Stimulated activated CD4-positive, alpha-beta T cell treated with anti-CD3 and anti-CD28 coated beads, TNF-alpha, amount 100 ng/mL, for 48 hours (primary cell): ENCODE data around the gene USP6NL.

Experiments used
- DNase-seq, 3 donors: peaks; one replicate each; pipeline ENCODE4 v3.0.0-alpha.2; 2020; ENCODE audit warnings: low read depth in 3 of 3

The USP6NL gene

DNA sequence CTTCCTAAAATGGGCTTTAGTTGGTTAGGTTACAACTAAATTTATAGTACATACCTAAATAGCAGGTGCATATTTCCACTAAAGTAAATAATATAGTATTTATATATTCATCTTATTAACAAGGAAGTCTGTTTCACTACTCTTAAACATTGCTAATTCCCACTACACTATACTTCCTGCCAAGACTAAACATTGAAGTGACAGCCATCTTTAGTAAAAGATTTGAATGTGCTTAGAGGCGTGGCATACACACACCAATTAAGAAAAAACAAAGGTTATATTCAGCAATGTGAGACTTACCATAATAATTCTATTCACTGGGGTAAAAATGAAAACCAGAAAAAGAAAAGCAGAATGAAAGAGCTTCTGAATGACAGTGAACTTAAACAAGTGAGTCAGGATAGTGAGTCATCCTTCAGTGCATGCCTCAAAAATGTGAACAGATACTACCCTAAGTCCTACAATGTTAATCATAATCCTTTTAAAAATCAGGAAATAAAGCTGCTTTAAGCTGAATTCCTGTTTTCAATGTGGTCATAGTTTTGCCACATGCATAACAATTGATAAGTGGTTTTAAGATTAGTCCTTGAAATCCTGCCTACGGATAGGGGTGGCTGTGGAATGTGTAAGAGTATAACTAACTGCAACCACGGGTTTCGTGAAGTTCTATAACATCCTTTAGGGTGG, 59.4 kb downstream of the USP6NL start:
- no peak for DNase-seq

DNA sequence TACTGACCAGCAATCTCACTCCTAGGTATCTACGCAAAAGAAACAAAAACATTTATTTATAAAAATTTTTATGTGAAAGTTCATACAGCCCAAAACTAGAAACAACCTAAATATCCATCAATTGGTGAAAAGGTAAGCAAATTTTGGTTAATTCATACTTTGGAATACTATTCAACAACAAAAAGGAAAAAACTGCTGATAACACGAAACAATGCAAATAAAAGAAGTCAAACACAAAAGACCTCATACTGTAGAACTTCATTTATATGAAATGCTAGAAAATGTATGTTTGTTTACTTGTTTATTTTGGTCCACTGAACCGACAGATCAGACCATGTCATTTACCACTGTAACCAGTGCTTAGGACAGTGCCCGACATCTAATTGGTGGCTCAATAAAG, 60.3 kb downstream of the USP6NL start:
- DNase-seq: no peak

DNA sequence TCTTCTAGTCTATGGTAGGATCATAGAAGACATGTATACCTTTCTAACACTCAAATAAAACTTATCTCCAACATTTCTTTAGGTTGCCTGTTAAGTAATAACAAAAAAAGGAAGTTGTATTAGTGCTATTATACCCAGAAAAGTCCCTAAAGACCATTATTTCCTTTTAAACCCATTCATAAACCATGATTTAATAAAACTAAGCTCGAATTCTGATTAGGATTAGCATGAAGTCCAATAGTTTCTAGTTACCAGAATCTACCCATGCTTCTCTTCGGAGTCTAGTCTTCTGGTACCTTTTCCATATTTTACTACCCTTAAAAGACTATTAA, 62.7 kb downstream of the USP6NL start:
- DNase-seq: no peak

- DNase-seq: no peak
Observed at GRCh38 chr10:11548065-11548767, 63.2 kb downstream of the USP6NL start.

- DNase-seq: no peak
Observed at GRCh38 chr10:11546581-11546980, 64.9 kb downstream of the USP6NL start.

- no peak for DNase-seq
Observed at GRCh38 chr10:11541296-11541695, 70.2 kb downstream of the USP6NL start.

- DNase-seq: no peak
Observed at GRCh38 chr10:11539191-11539868, 72.1 kb downstream of the USP6NL start.

GRCh38 chr10:11538834-11539190, 72.6 kb downstream of the USP6NL start:
- DNase-seq: no peak

- no peak for DNase-seq
Observed at GRCh38 chr10:11536228-11536627, 75.2 kb downstream of the USP6NL start.

GRCh38 chr10:11535346-11535959, 76.0 kb downstream of the USP6NL start:
- no peak for DNase-seq

DNA sequence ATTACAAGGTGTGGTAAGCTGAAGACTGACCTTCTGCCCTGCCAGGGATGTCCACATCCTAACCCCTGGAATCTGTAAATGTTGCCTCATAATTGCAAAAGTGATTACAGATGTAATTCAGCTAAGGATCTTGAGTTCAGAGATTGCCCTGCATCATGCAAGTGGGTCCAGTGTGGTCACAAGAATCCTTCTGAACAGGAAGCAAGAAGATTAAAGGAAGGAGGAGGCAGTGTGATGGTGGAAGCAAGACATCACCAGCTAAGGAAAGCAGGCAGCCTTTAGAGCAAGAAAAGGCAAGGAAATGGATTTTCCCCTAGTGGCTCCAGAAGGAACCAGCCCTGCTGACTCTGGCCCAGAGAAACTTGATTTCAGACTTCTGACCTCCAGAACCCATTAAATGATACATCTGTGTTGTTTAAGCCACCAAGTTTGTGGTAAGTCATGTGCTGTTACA, 78.1 kb downstream of the USP6NL start:
- DNase-seq: no peak

DNA sequence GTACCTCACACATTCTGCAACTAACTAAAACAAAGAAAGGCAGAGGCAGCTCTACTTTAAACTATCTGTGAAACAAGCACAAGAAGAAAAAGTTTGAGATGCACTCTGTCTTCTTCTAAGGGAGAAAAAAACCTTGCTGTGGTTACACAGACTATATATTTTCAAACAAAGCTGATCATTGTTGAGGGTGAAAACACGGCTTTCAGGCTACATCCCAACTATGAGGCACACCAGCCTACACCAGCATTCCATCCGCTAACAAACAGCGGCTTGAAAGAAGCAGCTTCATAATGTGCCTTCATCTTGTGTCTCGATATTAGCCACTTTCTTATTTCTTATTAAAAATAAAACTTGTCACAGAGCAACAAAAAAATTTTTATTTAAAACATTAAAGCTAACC, 79.1 kb downstream of the USP6NL start:
- DNase-seq: no peak

- DNase-seq: no peak
Observed at GRCh38 chr10:11530806-11531205, 80.6 kb downstream of the USP6NL start.

GRCh38 chr10:11529276-11529903, 82.1 kb downstream of the USP6NL start:
- DNase-seq: no peak

GRCh38 chr10:11528286-11528685, 83.2 kb downstream of the USP6NL start:
- DNase-seq: no peak

DNA sequence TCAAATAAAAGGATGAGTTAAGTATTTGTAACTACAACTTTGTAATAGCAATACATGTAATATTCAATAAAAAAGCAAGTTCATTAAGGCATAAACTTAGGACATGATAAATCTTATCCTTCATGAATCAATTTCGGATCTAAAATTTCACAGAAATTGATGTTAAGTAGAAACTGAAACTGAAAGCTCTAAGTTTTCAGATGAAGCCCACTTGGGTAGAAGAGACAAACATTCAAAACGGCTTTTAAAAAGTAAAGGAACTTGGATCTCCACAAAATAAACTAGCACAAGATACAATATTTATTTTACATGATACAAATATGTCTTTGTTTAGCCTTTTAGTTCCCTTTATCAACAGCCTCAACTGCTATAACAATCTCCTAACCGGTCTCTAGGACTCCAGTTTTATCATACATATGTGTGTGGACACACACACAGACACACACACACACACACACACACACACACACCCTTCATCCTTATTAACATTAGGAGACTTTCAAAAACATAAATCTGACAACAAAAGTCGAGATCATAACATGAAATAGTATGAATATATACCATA, 83.7 kb downstream of the USP6NL start:
- DNase-seq: no peak

GRCh38 chr10:11527068-11527467, 84.4 kb downstream of the USP6NL start:
- DNase-seq: no peak

- DNase-seq: no peak
Observed at GRCh38 chr10:11525503-11525902, 85.9 kb downstream of the USP6NL start.

- no peak for DNase-seq
Observed at GRCh38 chr10:11522821-11523245, 88.6 kb downstream of the USP6NL start.

DNA sequence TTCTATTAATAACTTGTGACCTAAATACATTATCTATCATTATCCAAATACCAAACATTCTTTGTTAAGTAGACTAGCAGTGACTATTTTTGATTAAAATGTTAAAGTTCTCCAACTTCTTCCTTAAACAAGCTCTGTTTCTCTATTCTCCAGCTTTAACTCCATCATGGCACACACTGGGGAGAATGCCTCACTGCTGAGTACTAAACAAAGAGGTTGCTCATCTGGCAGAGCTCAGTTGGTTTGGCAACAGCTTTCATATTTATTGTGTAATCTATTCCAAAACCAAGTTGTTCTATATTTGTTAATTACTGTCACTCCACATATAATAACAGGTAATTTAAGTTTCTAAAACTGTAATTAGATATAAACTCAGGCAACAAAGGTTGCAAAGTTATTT, 89.6 kb downstream of the USP6NL start:
- DNase-seq: no peak

DNA sequence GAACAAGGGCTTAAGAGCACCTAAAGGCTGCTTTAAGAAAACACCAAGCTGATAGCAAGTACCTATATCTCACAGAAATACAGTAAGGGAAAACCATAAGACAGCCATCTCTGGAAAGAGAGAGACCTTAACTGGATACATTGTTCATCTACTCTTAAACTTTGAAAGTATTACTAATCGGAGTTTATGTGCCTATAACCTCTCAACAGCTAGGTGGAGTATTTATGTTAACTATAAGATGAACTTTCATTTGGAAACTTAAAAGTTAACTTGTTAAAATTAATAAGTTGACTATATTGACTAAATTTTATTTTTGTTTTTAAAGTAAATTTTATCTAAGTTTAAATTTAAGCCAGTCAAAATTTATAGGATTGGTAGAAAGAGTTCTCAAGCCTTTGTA, 90.6 kb downstream of the USP6NL start:
- no peak for DNase-seq

- DNase-seq: no peak
Observed at GRCh38 chr10:11517150-11517549, 94.3 kb downstream of the USP6NL start.
